Measurements from ENCODE around the gene FOSB. TPM values are rescaled to one million over a fixed set of nuclear protein-coding genes. Genes with fewer than 3 reads are reported as not detected.
A peak's percentile ranks its signal among the peaks of the same experiment; 100 is the strongest.

The FOSB gene
- total RNA-seq, 1 experiment from 2014 or later, result 1.6 TPM

DNA sequence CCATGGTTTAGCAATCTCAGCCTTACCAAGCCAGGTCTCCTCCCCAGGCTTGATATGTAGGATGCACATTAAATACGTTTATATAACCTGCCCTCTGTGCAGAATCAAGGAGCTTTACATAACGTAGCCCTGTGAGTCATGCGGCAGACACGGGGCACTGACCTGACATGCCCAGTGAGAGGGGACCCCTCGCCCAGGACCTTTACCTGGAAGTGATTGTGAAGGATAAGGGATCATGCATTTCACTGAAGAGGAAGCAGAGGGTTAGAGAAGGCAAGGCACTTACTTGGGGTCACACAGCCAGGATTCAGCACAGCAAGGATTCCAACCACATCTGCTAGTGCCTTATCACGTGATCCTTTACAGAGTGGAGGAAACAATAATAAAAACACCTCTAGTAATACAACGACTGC, 18.9 kb upstream of the FOSB start:
- Histone ChIP-seq H3K27me3 (ENCODE audit: control insufficient read depth, insufficient read depth, low read length) (peaks cover 7% of the 10 kb centered on the region; the same call in 1 of the 2 replicates), H3K36me3 (replicated peaks; ENCODE audit: control insufficient read depth, insufficient read depth, low read length) (no peaks in the 10 kb centered on the region), H3K4me3 (ENCODE audit: insufficient read depth, low read depth, low read length) (no peak overlapping the region)
- DNase-seq, result no peak

DNA sequence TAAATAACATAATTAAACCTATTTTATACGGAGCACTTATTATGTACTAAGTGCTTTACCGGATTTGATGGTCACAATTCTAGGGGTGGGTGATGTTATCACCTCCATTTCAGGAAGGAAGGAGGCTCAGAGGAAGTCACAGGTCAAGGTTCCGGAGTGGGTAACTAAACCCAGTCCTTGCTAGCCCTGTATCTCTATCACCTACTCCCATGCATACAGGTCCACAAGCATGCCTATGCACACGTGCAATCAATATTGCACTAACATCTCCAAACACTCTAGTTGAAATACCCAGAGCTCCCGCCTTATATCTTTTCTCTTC, 17.8 kb upstream of the FOSB start:
- Histone ChIP-seq H3K4me3 (ENCODE audit: insufficient read depth, low read depth, low read length) (peak overlapping the region; percentile 52), H3K36me3 (replicated peaks; ENCODE audit: control insufficient read depth, insufficient read depth, low read length) (no peaks in the 10 kb centered on the region), H3K27me3 (ENCODE audit: control insufficient read depth, insufficient read depth, low read length) (peaks cover 7% of the 10 kb centered on the region; the same call in 1 of the 2 replicates)
- DNase-seq, result no peak

DNA sequence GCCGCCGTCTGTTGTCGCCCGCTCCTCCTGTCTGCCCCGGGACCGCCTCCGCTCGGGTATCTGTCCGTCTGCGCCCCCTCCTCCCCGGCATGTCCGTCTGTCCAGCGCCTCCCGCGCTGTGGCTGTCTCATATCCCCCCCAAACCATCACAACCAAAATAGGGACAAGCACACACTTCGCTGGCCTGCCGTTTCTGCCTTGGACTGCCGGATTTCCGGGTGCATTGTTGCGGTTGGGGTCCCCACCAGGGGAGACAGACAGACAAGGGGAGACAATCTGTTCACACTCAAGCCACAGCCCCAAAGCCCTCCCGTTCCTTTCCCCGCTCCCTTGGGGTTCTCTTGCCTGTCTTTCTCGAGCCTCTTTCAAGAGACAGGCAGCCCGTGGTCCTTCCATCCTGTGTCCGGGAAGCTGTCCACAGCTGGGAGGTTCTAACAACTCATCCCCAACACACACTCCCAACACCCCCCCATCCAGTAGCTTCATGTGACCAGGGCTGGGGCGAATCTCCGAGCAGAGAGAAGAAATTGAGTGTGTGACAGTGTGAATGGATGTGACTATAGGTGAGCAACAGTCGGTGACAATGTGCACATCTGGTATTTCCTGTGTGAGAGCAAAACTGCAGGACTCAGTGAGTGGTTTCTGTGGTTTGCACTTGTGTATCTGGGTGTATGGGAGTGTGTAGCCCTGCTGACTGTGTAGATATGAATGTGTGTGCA, 16.5 kb upstream of the FOSB start:
- peak; percentile 52 for DNase-seq
- Histone ChIP-seq H3K36me3 (replicated peaks; ENCODE audit: control insufficient read depth, insufficient read depth, low read length) (no peaks in the 10 kb centered on the region), H3K27me3 (ENCODE audit: control insufficient read depth, insufficient read depth, low read length) (peaks cover 7% of the 10 kb centered on the region; the same call in 1 of the 2 replicates), H3K4me3 (ENCODE audit: insufficient read depth, low read depth, low read length) (peak overlapping the region; percentile 52)

DNA sequence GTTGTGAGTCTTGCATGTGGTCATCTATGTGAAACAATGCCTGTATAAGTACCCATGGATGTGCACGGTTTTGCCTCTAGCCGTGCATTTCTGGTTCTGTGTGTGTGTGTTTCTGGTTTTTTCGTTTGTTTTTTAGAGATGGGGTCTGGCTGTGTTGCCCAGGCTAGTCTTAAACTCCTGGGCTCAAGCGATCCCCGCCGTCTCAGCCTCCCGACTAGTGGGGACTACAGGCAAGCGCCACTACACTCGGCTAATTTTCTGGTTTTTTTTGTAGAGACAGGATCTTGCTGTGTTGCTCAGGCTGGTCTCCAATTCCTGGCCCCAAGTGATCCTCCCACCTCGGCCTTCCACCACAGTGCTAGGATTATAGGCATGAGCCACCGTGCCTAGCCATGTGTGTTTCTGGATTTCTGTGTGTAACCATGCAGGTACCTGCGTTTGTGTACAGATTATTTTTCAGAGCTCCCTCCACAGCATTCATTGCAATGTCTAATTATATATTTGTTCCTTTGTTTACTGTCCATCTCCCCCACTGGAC, 15.9 kb upstream of the FOSB start:
- no peak for DNase-seq
- peaks cover 7% of the 10 kb centered on the region; the same call in 1 of the 2 replicates for H3K27me3 ChIP-seq (ENCODE audit: control insufficient read depth, insufficient read depth, low read length)
- H3K4me3 ChIP-seq (ENCODE audit: insufficient read depth, low read depth, low read length), result no peak overlapping the region
- no peaks in the 10 kb centered on the region for H3K36me3 ChIP-seq (replicated peaks; ENCODE audit: control insufficient read depth, insufficient read depth, low read length)

DNA sequence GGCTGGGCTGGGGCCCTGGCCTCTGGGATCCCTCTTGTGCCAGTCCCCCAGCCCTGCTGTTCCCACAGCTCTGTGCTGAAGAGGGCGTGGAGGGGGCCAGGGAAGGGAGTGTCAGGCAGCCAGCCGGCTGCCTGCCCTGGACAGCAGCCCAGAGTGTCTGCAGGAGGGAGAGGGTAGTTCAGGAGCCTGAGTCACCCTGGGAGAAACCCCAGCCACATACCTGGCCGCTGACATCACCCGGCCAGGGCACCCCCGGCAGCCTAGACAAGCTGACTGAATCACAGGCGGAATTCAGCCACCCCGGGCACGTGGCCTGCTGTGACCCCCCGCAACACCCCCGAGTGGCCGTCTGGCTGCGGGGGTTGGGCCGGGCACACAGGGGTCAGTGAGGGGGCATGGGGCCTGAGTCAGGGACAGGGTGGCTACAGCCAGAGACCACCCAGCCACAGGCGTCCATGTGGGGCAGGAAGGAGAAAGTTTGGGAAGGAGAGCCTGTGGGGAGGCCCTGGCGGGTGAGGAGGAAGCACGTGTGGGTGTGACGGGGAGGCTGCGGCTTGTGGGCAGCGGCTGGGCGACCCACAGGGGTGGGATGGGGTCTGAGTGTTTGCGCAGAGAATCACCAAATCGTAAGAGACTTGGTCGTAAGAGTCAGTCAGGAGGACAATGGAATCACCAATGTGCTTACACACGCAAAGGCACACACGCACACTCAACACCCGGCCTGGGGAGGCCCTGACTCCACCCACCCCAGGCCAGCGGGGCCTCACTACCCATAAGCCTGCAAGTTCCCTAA, 11.9 kb upstream of the FOSB start:
- DNase-seq, result peak; percentile 95
- H3K4me3 ChIP-seq (ENCODE audit: insufficient read depth, low read depth, low read length), result no peak overlapping the region
- no peaks in the 10 kb centered on the region for H3K36me3 ChIP-seq (replicated peaks; ENCODE audit: control insufficient read depth, insufficient read depth, low read length)
- peaks cover 7% of the 10 kb centered on the region; the same call in 1 of the 2 replicates for H3K27me3 ChIP-seq (ENCODE audit: control insufficient read depth, insufficient read depth, low read length)

DNA sequence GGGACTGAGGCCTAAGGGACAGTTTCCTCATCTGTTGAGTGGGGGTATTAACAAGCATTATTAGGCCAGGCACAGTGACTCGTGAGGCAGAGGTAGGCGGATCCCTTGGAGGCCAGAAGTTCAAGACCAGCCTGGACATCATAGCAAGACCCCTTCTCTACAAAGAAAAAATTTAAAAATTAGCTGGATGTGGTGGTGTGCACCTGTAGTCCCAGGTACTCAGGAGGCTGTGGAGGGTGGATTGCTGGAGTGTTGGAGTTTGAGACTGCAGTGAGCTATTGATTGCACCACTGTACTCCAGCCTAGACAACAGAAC, 11.3 kb upstream of the FOSB start:
- Histone ChIP-seq H3K27me3 (ENCODE audit: control insufficient read depth, insufficient read depth, low read length) (peaks cover 2% of the 10 kb centered on the region; the same call in 1 of the 2 replicates), H3K4me3 (ENCODE audit: insufficient read depth, low read depth, low read length) (no peak overlapping the region), H3K36me3 (replicated peaks; ENCODE audit: control insufficient read depth, insufficient read depth, low read length) (no peaks in the 10 kb centered on the region)
- no peak for DNase-seq

DNA sequence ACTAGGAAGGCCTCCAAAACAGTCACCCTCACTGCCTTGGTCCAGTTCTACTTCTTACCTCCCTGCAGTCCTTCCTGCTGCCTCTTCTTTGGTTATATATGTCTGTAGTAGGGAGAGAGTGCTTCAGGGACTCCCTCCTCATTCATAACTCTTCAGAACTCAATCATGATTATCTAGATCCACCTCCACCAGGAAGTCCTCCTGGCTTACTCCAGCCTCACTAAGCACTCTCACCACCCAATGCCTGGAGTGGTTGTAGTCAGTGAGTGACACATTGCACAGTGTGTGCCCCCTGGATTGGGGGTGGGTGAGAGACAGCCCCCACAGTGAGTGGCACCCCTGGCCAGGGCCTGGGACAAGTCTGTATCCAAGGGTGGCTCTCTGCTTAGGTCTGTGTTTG, 10.0 kb upstream of the FOSB start:
- no peaks in the 10 kb centered on the region for H3K36me3 ChIP-seq (replicated peaks; ENCODE audit: control insufficient read depth, insufficient read depth, low read length)
- no peak for DNase-seq
- no peaks in the 10 kb centered on the region for H3K27me3 ChIP-seq (ENCODE audit: control insufficient read depth, insufficient read depth, low read length)
- no peak overlapping the region for H3K4me3 ChIP-seq (ENCODE audit: insufficient read depth, low read depth, low read length)

DNA sequence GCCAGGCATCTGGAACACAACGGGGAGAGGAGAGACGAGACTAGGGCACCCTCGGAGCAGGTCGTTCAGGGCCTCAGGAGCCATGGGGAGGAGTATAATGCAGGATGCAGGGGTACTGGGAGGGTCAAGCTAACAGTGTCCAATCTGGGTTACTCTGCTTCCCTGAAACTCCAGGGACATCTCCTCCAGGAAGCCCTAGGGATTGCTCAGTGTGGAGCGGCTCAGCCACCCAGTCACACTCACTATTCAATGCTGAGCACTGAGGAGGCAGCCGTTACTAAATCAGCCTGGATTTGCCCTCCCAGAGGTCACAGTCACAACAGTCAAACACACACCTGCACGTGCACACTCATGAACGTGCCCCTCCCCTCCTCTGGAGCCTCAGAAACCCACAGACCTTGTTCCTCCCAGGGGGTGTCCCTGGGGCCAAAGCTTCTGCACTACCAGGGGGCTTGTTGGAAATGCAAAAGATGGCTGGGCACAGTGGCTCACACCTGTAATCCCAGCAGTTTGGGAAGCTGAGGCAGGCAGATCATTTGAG, 6.9 kb upstream of the FOSB start:
- H3K27me3 ChIP-seq (ENCODE audit: control insufficient read depth, insufficient read depth, low read length), result no peaks in the 10 kb centered on the region
- no peaks in the 10 kb centered on the region for H3K36me3 ChIP-seq (replicated peaks; ENCODE audit: control insufficient read depth, insufficient read depth, low read length)
- no peak overlapping the region for H3K4me3 ChIP-seq (ENCODE audit: insufficient read depth, low read depth, low read length)
- DNase-seq, result no peak

DNA sequence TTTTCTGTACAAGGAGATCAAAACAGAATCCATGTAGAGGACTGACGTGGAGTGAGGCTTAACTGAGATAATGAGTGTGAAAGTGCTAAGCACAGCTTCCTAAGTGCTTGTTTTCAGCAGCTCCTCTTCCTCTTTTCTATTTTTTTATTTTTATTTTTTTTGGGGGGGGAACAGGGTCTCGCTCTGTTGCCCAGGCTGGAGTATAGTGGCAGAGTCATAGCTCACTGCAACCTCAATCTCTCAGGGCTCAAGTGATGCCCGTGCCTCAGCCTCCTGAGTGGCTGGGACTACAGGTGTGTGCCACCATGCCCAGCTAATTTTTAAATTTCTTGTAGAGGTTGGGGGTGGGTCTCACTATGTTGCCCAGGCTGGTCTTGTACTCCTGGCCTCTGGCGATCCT, 5.6 kb upstream of the FOSB start:
- Histone ChIP-seq H3K27me3 (ENCODE audit: control insufficient read depth, insufficient read depth, low read length) (peaks cover 2% of the 10 kb centered on the region; the same call in 1 of the 2 replicates), H3K36me3 (replicated peaks; ENCODE audit: control insufficient read depth, insufficient read depth, low read length) (no peaks in the 10 kb centered on the region), H3K4me3 (ENCODE audit: insufficient read depth, low read depth, low read length) (no peak overlapping the region)
- DNase-seq, result no peak

DNA sequence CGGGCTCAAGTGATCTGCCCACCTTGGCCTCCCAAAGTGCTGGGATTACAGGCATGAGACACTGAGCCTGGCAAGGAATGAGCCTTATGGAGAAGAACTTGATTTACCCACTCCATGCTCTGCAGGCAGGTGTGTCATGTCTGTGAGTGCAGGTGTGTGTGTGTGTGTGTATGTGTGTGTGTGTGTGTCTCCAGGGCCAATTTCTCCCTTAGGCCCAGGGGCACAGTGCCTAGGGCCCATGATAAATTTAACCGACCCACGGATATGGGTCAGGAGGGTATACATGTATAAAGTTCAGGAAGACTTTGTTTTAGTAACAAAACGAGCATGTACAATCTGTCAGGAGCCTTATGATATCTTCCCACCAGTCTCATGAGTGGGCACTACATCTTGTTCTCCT, 4.6 kb upstream of the FOSB start:
- Histone ChIP-seq H3K36me3 (replicated peaks; ENCODE audit: control insufficient read depth, insufficient read depth, low read length) (no peaks in the 10 kb centered on the region), H3K4me3 (ENCODE audit: insufficient read depth, low read depth, low read length) (no peak overlapping the region), H3K27me3 (ENCODE audit: control insufficient read depth, insufficient read depth, low read length) (peaks cover 2% of the 10 kb centered on the region; the same call in 1 of the 2 replicates)
- DNase-seq, result no peak

DNA sequence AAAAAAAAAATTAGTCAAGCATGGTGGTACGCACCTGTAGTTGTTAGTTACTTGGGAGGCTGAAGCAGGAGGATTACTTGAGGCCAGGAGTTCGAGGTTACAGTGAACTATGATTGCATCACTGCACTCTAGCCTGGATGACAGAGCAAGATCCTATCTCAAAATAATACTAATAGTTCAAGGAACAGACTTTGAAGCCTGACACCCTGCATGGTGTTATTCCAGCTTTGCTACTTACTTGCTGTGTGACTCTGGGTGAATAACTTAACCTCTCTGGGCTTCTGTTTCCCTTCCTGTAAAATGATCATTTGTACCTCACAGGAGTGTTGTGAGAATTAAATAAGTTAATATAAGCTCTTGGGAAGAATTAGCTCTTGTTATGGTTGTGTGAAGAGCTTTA, 3.5 kb upstream of the FOSB start:
- no peak overlapping the region for H3K4me3 ChIP-seq (ENCODE audit: insufficient read depth, low read depth, low read length)
- DNase-seq, result no peak
- no peaks in the 10 kb centered on the region for H3K36me3 ChIP-seq (replicated peaks; ENCODE audit: control insufficient read depth, insufficient read depth, low read length)
- peaks cover 2% of the 10 kb centered on the region; the same call in 1 of the 2 replicates for H3K27me3 ChIP-seq (ENCODE audit: control insufficient read depth, insufficient read depth, low read length)

DNA sequence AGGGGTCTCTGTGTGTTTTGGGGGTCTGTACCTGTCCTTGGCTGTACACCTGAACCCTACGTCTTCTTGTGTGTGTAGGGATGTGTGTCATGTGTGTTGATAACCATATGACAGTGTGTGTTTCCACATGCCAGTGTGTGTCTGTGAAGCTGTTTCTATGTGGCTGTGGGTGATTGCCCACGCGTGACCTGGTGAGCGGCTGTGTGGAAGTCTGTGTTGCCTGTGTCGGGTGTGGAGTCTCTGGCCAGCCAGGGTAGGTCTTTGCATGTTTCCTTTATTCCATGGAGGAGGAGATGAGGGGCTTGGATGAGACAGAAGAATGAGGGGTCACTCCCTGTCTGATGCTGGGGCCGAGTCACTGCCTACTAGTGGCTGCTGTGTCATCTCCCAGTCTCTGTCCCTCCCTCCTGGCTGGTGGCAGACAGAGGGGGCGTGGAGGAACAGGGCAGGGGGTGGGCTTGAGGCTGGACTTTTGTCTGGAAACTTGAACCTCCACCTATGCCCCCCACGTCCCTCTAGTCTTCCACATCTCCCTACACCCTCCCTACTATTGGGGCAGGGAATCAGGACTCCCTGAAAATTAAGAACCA, 2.8 kb upstream of the FOSB start:
- H3K36me3 ChIP-seq (replicated peaks; ENCODE audit: control insufficient read depth, insufficient read depth, low read length), result no peaks in the 10 kb centered on the region
- H3K4me3 ChIP-seq (ENCODE audit: insufficient read depth, low read depth, low read length), result no peak overlapping the region
- peaks cover 2% of the 10 kb centered on the region; the same call in 1 of the 2 replicates for H3K27me3 ChIP-seq (ENCODE audit: control insufficient read depth, insufficient read depth, low read length)
- peak; percentile 50 for DNase-seq

DNA sequence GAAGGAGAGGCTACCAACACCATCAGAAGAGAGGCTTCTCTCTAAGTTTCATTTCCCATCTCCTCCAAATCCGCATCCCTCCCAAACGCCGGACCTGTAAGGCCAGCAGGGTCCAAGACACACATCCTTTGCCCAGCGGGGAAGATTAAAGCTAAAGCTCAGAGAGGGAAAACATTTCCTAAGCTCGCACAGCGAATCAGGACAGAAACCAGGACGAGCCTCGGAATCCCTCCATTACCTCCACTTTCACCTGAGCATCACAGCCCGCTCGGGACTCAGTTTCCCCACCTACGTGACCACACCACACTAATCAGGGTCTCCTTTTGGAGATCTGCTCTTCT, 711 bp upstream of the FOSB start:
- peak overlapping the region; percentile 90 for H3K4me3 ChIP-seq (ENCODE audit: insufficient read depth, low read depth, low read length)
- no peak for DNase-seq
- H3K36me3 ChIP-seq (replicated peaks; ENCODE audit: control insufficient read depth, insufficient read depth, low read length), result no peaks in the 10 kb centered on the region
- peaks cover 3% of the 10 kb centered on the region for H3K27me3 ChIP-seq (ENCODE audit: control insufficient read depth, insufficient read depth, low read length)

DNA sequence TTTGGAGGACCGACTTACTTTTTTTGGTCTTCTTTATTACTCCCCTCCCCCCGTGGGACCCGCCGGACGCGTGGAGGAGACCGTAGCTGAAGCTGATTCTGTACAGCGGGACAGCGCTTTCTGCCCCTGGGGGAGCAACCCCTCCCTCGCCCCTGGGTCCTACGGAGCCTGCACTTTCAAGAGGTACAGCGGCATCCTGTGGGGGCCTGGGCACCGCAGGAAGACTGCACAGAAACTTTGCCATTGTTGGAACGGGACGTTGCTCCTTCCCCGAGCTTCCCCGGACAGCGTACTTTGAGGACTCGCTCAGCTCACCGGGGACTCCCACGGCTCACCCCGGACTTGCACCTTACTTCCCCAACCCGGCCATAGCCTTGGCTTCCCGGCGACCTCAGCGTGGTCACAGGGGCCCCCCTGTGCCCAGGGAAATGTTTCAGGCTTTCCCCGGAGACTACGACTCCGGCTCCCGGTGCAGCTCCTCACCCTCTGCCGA, 409 bp downstream of the FOSB start:
- DNase-seq, result peak; percentile 62
- no peaks in the 10 kb centered on the region for H3K36me3 ChIP-seq (replicated peaks; ENCODE audit: control insufficient read depth, insufficient read depth, low read length)
- peak overlapping the region; percentile 90 for H3K4me3 ChIP-seq (ENCODE audit: insufficient read depth, low read depth, low read length)
- H3K27me3 ChIP-seq (ENCODE audit: control insufficient read depth, insufficient read depth, low read length), result peaks cover 14% of the 10 kb centered on the region

Measured in H7 (cell line).